Stimulated activated CD4-positive, alpha-beta T cell treated with anti-CD3 and anti-CD28 coated beads, Interleukin-1b, Interleukin-23, amount 100 ng/mL, for 24 hours (primary cell): ENCODE measurements around the gene FAM162B.
"Not testable (repeated sequence)": the region's sequence is repeated elsewhere in the genome, so short reads cannot be mapped to it uniquely, and the experiment has no call there.

Experiments used
- DNase-seq, 4 experiments: peaks; one replicate each; pipeline ENCODE4 v3.0.0-alpha.2; 2020; ENCODE audit warnings: low read depth in 4 of 4, low spot score in 1 of 4

FAM162B gene

GRCh38 chr6:116730513-116730912 is 35.0 kb downstream of the FAM162B start:
- DNase-seq, result no peak

- DNase-seq, result no peak
Observed at GRCh38 chr6:116726947-116727346, 38.6 kb downstream of the FAM162B start.

GRCh38 chr6:116714761-116715160 is 50.8 kb downstream of the FAM162B start:
- no peak for DNase-seq

GRCh38 chr6:116714296-116714695 is 51.2 kb downstream of the FAM162B start:
- no peak for DNase-seq

- no peak for DNase-seq
Observed at GRCh38 chr6:116705917-116706316, 59.6 kb downstream of the FAM162B start.

- not testable (repeated sequence) for DNase-seq
Observed at GRCh38 chr6:116703888-116704287, 61.6 kb downstream of the FAM162B start.
